GM18873 (cell line): Measurements from ENCODE around the gene ATF7IP2.
"Not testable (repeated sequence)": the region's sequence is repeated elsewhere in the genome, so short reads cannot be mapped to it uniquely, and the experiment has no call there.

Experiments used
- ATAC-seq: cut with Tn5 transposase; IDR thresholded peaks from one replicate; pipeline ENCODE4 v1.9.1; 2021; ENCODE audit warnings: mild to moderate bottlenecking, moderate library complexity, moderate number of reproducible peaks; ENCODE audit not compliant: unreplicated experiment, low FRiP score

ATF7IP2 gene

GRCh38 chr16:10385725-10386516 is at the start of gene ATF7IP2:
Gene ATF7IP2, plus strand, starts transcription at chr16:10386061. Its CDS starts 44,560 bp downstream, at chr16:10430621.
- ATAC-seq = peak; percentile 73

- ATAC-seq = no peak
These were observed 47.4 kb upstream of the ATF7IP2 start for GRCh38 chr16:10338426-10338825.

GRCh38 chr16:10339777-10340732 is 45.8 kb upstream of the ATF7IP2 start:
- ATAC-seq = no peak

- no peak for ATAC-seq
These were observed 42.6 kb upstream of the ATF7IP2 start for GRCh38 chr16:10343124-10343760.

GRCh38 chr16:10344699-10345098 is 41.2 kb upstream of the ATF7IP2 start:
- ATAC-seq = not testable (repeated sequence)

- no peak for ATAC-seq
These were observed 40.2 kb upstream of the ATF7IP2 start for GRCh38 chr16:10345629-10346028.

GRCh38 chr16:10349851-10350250 is 36.0 kb upstream of the ATF7IP2 start:
- no peak for ATAC-seq

GRCh38 chr16:10352262-10352661 is 33.6 kb upstream of the ATF7IP2 start:
- ATAC-seq = no peak

- no peak for ATAC-seq
These were observed 30.3 kb upstream of the ATF7IP2 start for GRCh38 chr16:10355589-10355988.

GRCh38 chr16:10356870-10357842 is 28.7 kb upstream of the ATF7IP2 start:
- ATAC-seq = no peak

- ATAC-seq = not testable (repeated sequence)
These were observed 24.1 kb upstream of the ATF7IP2 start for GRCh38 chr16:10361747-10362076.

- ATAC-seq = no peak
These were observed 23.6 kb upstream of the ATF7IP2 start for GRCh38 chr16:10362077-10362863.

- not testable (repeated sequence) for ATAC-seq
These were observed 23.0 kb upstream of the ATF7IP2 start for GRCh38 chr16:10362864-10363197.

GRCh38 chr16:10366619-10367018 is 19.2 kb upstream of the ATF7IP2 start:
- not testable (repeated sequence) for ATAC-seq

GRCh38 chr16:10367616-10368188 is 18.2 kb upstream of the ATF7IP2 start:
- ATAC-seq = no peak

GRCh38 chr16:10368969-10369551 is 16.8 kb upstream of the ATF7IP2 start:
- ATAC-seq = no peak

- ATAC-seq = peak; percentile 47
These were observed 15.7 kb upstream of the ATF7IP2 start for GRCh38 chr16:10370096-10370726.

GRCh38 chr16:10371592-10371991 is 14.3 kb upstream of the ATF7IP2 start:
- no peak for ATAC-seq
